Lower leg skin (tissue), 3 donors: ENCODE results near the gene PAX1.

Experiments
- POLR2A ChIP-seq, 2 donors: fragments of 450-650 bp; IDR thresholded peaks; one replicate each; pipeline ENCODE4 v1.6.1; 2016 to 2017; ENCODE audit warnings: antibody characterized with exemption in 2 of 2, mild to moderate bottlenecking in 1 of 2, moderate library complexity in 1 of 2
- TF ChIP-seq, protein P1 (sequence below), 3 donors: fragments of 450-650 bp; IDR thresholded peaks; one replicate each; pipeline ENCODE4 v1.5.1; 2016; ENCODE audit warnings: antibody characterized with exemption in 3 of 3, mild to moderate bottlenecking in 3 of 3, moderate library complexity in 2 of 3

DNA sequence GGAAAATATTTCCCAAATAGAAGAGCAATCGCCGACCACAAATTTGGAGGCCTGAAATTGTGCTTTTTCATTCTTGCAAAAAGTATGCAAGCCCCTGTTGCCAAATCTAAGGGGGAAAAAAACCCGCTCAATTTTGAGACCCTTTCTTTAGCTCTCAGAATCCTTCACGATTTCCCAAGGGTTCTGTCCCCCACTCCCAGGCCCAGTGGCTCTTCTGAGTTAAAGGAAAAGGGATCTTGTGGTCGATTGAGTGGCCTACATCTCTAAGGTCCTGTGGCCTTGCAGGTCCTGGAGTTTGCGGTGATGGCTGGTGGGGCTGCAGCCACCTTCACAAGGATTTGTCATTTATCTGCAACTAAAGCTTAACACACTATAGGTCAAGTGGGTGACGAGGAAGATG, 1.8 kb downstream of the PAX1 start:
- TF ChIP-seq, protein P1, sequence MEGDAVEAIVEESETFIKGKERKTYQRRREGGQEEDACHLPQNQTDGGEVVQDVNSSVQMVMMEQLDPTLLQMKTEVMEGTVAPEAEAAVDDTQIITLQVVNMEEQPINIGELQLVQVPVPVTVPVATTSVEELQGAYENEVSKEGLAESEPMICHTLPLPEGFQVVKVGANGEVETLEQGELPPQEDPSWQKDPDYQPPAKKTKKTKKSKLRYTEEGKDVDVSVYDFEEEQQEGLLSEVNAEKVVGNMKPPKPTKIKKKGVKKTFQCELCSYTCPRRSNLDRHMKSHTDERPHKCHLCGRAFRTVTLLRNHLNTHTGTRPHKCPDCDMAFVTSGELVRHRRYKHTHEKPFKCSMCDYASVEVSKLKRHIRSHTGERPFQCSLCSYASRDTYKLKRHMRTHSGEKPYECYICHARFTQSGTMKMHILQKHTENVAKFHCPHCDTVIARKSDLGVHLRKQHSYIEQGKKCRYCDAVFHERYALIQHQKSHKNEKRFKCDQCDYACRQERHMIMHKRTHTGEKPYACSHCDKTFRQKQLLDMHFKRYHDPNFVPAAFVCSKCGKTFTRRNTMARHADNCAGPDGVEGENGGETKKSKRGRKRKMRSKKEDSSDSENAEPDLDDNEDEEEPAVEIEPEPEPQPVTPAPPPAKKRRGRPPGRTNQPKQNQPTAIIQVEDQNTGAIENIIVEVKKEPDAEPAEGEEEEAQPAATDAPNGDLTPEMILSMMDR (IDR thresholded peaks at IDR 0.05) = no peak
- TF ChIP-seq POLR2A (IDR thresholded peaks at IDR 0.05) = no peak
